Thyroid gland (tissue), 4 donors: Measurements from ENCODE around the gene DNAAF9. TPM values are rescaled to one million over a fixed set of nuclear protein-coding genes. Genes with fewer than 3 reads are reported as not detected.

Experiments used
- DNase-seq, 2 donors: peaks; one replicate each; pipeline ENCODE4 v3.0.0-alpha.2; 2019
- H3K27ac ChIP-seq, 3 donors: fragments of 200-600 bp; sonication (generic); 1 replicate in 2 of 3; 2 replicates in 1 of 3; pipeline ENCODE4 v1.5.1; 2016 to 2019; ENCODE audit warnings: mild to moderate bottlenecking in 1 of 3, moderate library complexity in 1 of 3
- H3K27me3 ChIP-seq: fragments of 200-600 bp; sonication (generic); one replicate; pipeline ENCODE4 v1.5.1; 2019
- H3K36me3 ChIP-seq, 2 donors: fragments of 200-600 bp; sonication (generic); one replicate each; pipeline ENCODE4 v1.5.1; 2016 to 2019
- H3K4me1 ChIP-seq, 2 donors: fragments of 200-600 bp; sonication (generic); one replicate each; pipeline ENCODE4 v1.5.1; 2017 to 2019
- H3K4me3 ChIP-seq, 3 donors: fragments of 200-600 bp; sonication (generic); replicated peaks in 1 of 3; 1 replicate in 2 of 3; 2 replicates in 1 of 3; pipeline ENCODE4 v1.5.1; 2016; ENCODE audit warnings: mild to moderate bottlenecking in 1 of 3
- H3K9me3 ChIP-seq: fragments of 200-600 bp; sonication (generic); one replicate; pipeline ENCODE4 v1.5.1; 2017
- POLR2A ChIP-seq, 2 donors: fragments of 450-650 bp; IDR thresholded peaks; one replicate each; pipeline ENCODE4 v1.6.1; 2017; ENCODE audit warnings: antibody characterized with exemption in 2 of 2, mild to moderate bottlenecking in 2 of 2, moderate library complexity in 1 of 2
- WGBS, 2 donors: methylation state at CpG; one replicate each; pipeline ENCODE4 v1.1.5; 2017; 5-methylcytosine and 5-hydroxymethylcytosine counted together
- intact Hi-C: fragments of 100-400 bp; cut with DNase I; formaldehyde crosslinking; loops from one replicate; pipeline ENCODE4 v1.15.1; 2023
- total RNA-seq, 4 donors: library from RNA; depleted of rRNA; stranded (reverse); fragments of >200 nt; gene quantifications; one replicate each; pipeline ENCODE4 v1.2.3, GENCODE V29; 2016
- TF ChIP-seq, protein P1 (sequence below), 6 experiments: fragments of 200-600 bp in 3 of 6; fragments of 450-650 bp in 3 of 6; sonication (generic) in 3 of 6; IDR thresholded peaks; one replicate each; pipeline ENCODE4 v1.5.1; 2016 to 2019; ENCODE audit warnings: antibody characterized with exemption in 6 of 6, mild to moderate bottlenecking in 2 of 6, inconsistent platforms in 1 of 6, moderate library complexity in 1 of 6

The DNAAF9 gene
- total RNA-seq, 4 donors from 2014 or later = 18.0 to 29.8 (median 22.5) TPM

GRCh38 chr20:3407771-3408637, 535 bp upstream of the DNAAF9 start:
- no peaks in the 10 kb centered on the region for H3K27me3 ChIP-seq
- peak overlapping the region; percentile 84 to 94 (median 92) for H3K27ac ChIP-seq
- no peaks in the 10 kb centered on the region for H3K9me3 ChIP-seq
- 0 to 1% methylated on average over 18 to 19 of the region's 59 CpGs for WGBS, 2 donors
- H3K36me3 ChIP-seq = no peaks in the 10 kb centered on the region
- H3K4me3 ChIP-seq = peak overlapping the region; percentile 31 to 90 (median 78)
- TF ChIP-seq, protein P1, sequence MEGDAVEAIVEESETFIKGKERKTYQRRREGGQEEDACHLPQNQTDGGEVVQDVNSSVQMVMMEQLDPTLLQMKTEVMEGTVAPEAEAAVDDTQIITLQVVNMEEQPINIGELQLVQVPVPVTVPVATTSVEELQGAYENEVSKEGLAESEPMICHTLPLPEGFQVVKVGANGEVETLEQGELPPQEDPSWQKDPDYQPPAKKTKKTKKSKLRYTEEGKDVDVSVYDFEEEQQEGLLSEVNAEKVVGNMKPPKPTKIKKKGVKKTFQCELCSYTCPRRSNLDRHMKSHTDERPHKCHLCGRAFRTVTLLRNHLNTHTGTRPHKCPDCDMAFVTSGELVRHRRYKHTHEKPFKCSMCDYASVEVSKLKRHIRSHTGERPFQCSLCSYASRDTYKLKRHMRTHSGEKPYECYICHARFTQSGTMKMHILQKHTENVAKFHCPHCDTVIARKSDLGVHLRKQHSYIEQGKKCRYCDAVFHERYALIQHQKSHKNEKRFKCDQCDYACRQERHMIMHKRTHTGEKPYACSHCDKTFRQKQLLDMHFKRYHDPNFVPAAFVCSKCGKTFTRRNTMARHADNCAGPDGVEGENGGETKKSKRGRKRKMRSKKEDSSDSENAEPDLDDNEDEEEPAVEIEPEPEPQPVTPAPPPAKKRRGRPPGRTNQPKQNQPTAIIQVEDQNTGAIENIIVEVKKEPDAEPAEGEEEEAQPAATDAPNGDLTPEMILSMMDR (IDR thresholded peaks at IDR 0.05) = no peak
- TF ChIP-seq POLR2A (IDR thresholded peaks at IDR 0.05) = peak in 1 of 2 donors; percentile 74
- H3K4me1 ChIP-seq = peaks cover 10 to 12% of the 10 kb centered on the region in 2 donors
- intact Hi-C loops = loop anchor here (10.0 kb wide), 1 partner anchor 203 kb away; the partner anchor contains the start of genes DDRGK1 and ITPA
- DNase-seq = peak; percentile 75 to 76

DNA sequence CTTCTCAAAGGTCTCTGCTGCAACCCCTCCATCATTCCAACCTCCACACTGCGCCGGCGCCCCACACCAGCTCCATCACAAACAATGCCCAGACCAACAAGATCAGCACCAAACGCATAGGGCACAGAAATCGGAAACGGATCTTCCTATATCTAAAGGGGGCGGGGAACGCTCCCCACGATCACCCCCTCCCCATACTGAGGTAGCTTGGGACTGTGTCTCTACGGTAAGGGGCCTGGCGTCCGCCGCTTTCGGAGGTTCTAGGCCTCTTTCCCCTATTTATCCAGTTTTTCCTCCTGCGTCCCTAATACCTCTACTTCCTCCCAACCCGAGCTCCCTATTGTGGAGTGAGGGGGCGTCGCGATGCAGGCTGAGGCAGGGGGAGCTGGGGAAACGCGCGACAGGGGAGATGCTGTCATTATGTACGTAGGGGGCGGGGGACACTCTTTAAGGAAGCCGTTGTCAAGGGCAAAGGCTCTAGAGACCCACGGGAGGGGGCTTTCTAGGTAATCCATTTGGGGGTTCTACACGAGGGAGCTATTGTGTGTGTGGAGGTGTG, 909 bp downstream of the DNAAF9 start:
- TF ChIP-seq, protein P1 (IDR thresholded peaks at IDR 0.05) = no peak
- TF ChIP-seq POLR2A (IDR thresholded peaks at IDR 0.05) = no peak

DNA sequence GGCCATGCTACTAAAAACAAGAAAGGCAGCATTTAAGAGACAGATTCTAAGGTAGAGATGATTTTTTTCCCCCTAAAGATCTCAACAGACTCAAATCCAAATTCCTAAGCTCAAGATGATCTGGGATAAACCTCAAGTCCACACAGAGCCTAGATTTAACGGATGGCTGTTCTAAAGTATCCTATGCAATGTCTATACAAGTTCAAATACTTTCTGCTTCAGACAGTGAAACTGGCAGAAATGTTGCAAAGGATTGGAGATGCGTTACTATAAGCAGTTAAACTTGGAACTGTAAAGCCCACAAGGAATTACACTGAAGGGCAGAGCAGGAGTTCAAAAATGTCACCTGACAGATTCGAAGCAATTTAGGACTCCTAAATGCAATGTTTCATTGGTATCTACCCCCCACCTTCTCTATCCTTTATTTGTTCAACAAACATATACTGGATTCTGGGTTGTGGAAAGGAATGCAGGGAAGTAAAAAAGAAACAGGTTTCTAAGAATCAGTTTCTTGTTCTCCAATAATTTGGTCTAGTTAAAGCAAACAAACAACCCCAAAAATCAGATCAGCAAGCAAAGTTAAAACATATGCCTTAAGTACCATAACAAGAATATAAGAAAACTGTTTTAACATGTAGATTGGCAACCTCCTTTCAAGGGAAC, 1.6 kb downstream of the DNAAF9 start:
- no peak for DNase-seq
- peaks cover 10 to 12% of the 10 kb centered on the region in 2 donors for H3K4me1 ChIP-seq
- intact Hi-C loops = loop anchor here (10.0 kb wide), 1 partner anchor 201 kb away; the partner anchor contains the start of genes DDRGK1 and ITPA
- no peaks in the 10 kb centered on the region for H3K27me3 ChIP-seq
- TF ChIP-seq, protein P1 (IDR thresholded peaks at IDR 0.05) = no peak
- TF ChIP-seq POLR2A (IDR thresholded peaks at IDR 0.05) = no peak
- no peaks in the 10 kb centered on the region for H3K36me3 ChIP-seq
- H3K9me3 ChIP-seq = no peaks in the 10 kb centered on the region
- WGBS, 2 donors = 41 to 42% methylated on average over 3 of the region's 3 CpGs
- no peak overlapping the region for H3K4me3 ChIP-seq
- peak overlapping the region; percentile 84 to 94 (median 89) for H3K27ac ChIP-seq

More for the DNA sequence above, 909 bp downstream of the DNAAF9 start:
- Histone ChIP-seq H3K36me3 (no peaks in the 10 kb centered on the region), H3K27ac (peak overlapping the region; percentile 84 to 94 (median 89)), H3K9me3 (no peaks in the 10 kb centered on the region), H3K4me3 (peak overlapping the region; percentile 50 to 90 (median 66)), H3K4me1 (peaks cover 10 to 12% of the 10 kb centered on the region in 2 donors), H3K27me3 (no peaks in the 10 kb centered on the region)
- peak; percentile 12 to 19 for DNase-seq
- 6 to 21% methylated on average over 26 to 27 of the region's 27 CpGs for WGBS, 2 donors
- intact Hi-C loops = loop anchor here (10.0 kb wide), 1 partner anchor 202 kb away; the partner anchor contains the start of genes DDRGK1 and ITPA

- Histone ChIP-seq H3K4me1 (peaks cover 12 to 13% of the 10 kb centered on the region in 2 donors), H3K4me3 (no peak overlapping the region), H3K27ac (peak overlapping the region in 2 of 3 donors; percentile 84 to 94)
Measured at GRCh38 chr20:3405139-3405538, 2.3 kb downstream of the DNAAF9 start.

More at GRCh38 chr20:3405139-3405538, 2.3 kb downstream of the DNAAF9 start:
- 46 to 69% methylated on average over 2 of the region's 2 CpGs for WGBS, 2 donors
- H3K27me3 ChIP-seq = no peaks in the 10 kb centered on the region
- H3K36me3 ChIP-seq = no peaks in the 10 kb centered on the region
- H3K9me3 ChIP-seq = no peaks in the 10 kb centered on the region
- intact Hi-C loops = loop anchor here (10.0 kb wide), 1 partner anchor 200 kb away; the partner anchor contains the start of genes DDRGK1 and ITPA
- no peak for DNase-seq
- TF ChIP-seq, protein P1 (IDR thresholded peaks at IDR 0.05) = no peak
- no peak for TF ChIP-seq POLR2A (IDR thresholded peaks at IDR 0.05)
